PC-3 (cell line): ENCODE measurements around the gene SPRY4. TPM values are rescaled to one million over a fixed set of nuclear protein-coding genes. Genes with fewer than 3 reads are reported as not detected.
A peak's percentile ranks its signal among the peaks of the same experiment; 100 is the strongest.

Experiments used
- ATAC-seq: fragments of 200-7000 bp; cut with Tn5 transposase; 2 replicates; pipeline ENCODE4 v1.9.1; 2020; ENCODE audit warnings: mild to moderate bottlenecking, moderate library complexity
- BruUV-seq: library from RNA; stranded (reverse); fragments of 400-500 nt; replicated peaks from 2 replicates; lab custom pipeline; 2021; lab: Mats Ljungman, UMichigan
- CTCF ChIA-PET: fragments of 300-600 bp; sonication (Branson Sonifier 250); formaldehyde crosslinking; loops from one replicate; lab custom pipeline; 2022; ENCODE audit warnings: antibody characterized with exemption; lab: Charles Lee
- POLR2A ChIA-PET: fragments of 300-600 bp; sonication (Branson Sonifier 250); formaldehyde crosslinking; loops from one replicate; lab custom pipeline; 2022; ENCODE audit warnings: antibody characterized with exemption; ENCODE audit not compliant: unreplicated experiment; lab: Charles Lee
- DNase-seq: peaks from one replicate; pipeline ENCODE4 v3.0.0-alpha.2; 2015
- H2AFZ ChIP-seq: fragments of 300-600 bp; sonication (generic); 2 replicates; pipeline ENCODE4 v1.6.0; 2016; ENCODE audit warnings: antibody characterized with exemption, low read length
- H3F3A ChIP-seq: fragments of 300-600 bp; sonication (generic); one replicate; pipeline ENCODE4 v1.6.0; 2017; ENCODE audit warnings: antibody characterized with exemption, low read length, control low read depth, mild to moderate bottlenecking; ENCODE audit not compliant: unreplicated experiment
- H3K27ac ChIP-seq: fragments of 300-600 bp; sonication (generic); 2 replicates; pipeline ENCODE4 v1.5.1; 2016; ENCODE audit warnings: mild to moderate bottlenecking, low read length
- H3K27me3 ChIP-seq: fragments of 300-600 bp; sonication (generic); 2 replicates; pipeline ENCODE4 v1.6.1; 2016; ENCODE audit warnings: low read length, mixed read lengths
- H3K36me3 ChIP-seq: fragments of 300-600 bp; sonication (generic); 2 replicates; pipeline ENCODE4 v1.6.1; 2016; ENCODE audit warnings: low read depth, mixed run types, low read length, mixed read lengths
- H3K4me1 ChIP-seq: fragments of 300-600 bp; sonication (generic); 2 replicates; pipeline ENCODE4 v1.5.1; 2016; ENCODE audit warnings: low read length; ENCODE audit not compliant: insufficient read depth
- H3K4me2 ChIP-seq: fragments of 300-600 bp; sonication (generic); 2 replicates; pipeline ENCODE4 v1.6.0; 2016; ENCODE audit warnings: low read length
- H3K4me3 ChIP-seq: fragments of 300-600 bp; sonication (generic); 2 replicates; pipeline ENCODE4 v1.5.1; 2016; ENCODE audit warnings: mild to moderate bottlenecking, low read length, mixed read lengths
- H3K79me2 ChIP-seq: fragments of 300-600 bp; sonication (generic); 2 replicates; pipeline ENCODE4 v1.6.1; 2017; ENCODE audit warnings: low read length, mixed read lengths
- H3K9ac ChIP-seq: fragments of 300-600 bp; sonication (generic); 2 replicates; pipeline ENCODE4 v1.6.0; 2016; ENCODE audit warnings: mild to moderate bottlenecking, low read length
- H3K9me2 ChIP-seq: fragments of 300-600 bp; sonication (generic); replicated peaks from 2 replicates; pipeline ENCODE4 v1.6.1; 2016; ENCODE audit warnings: mixed run types, low read length, mixed read lengths
- H3K9me3 ChIP-seq: fragments of 300-600 bp; sonication (generic); 2 replicates; pipeline ENCODE4 v1.6.1; 2016; ENCODE audit warnings: low read length, mixed read lengths
- H4K20me1 ChIP-seq: fragments of 300-600 bp; sonication (generic); 2 replicates; pipeline ENCODE4 v1.6.1; 2016; ENCODE audit warnings: low read length, mixed read lengths
- CTCF ChIP-seq: fragments of 300-600 bp; sonication (generic); conservative IDR thresholded peaks from 2 replicates; pipeline ENCODE4 v1.5.1; 2017; ENCODE audit warnings: antibody characterized with exemption, low read depth, mild to moderate bottlenecking, low read length
- EZH2 ChIP-seq: fragments of 300-600 bp; sonication (generic); IDR thresholded peaks from one replicate; pipeline ENCODE4 v1.6.1; 2017; ENCODE audit warnings: antibody characterized with exemption, mild to moderate bottlenecking, low read length; ENCODE audit not compliant: unreplicated experiment
- EZH2phosphoT487 ChIP-seq: fragments of 300-600 bp; sonication (generic); IDR thresholded peaks from 2 replicates; pipeline ENCODE4 v1.6.1; 2018; ENCODE audit warnings: mild to moderate bottlenecking, antibody characterized with exemption, low read length, borderline replicate concordance
- intact Hi-C: fragments of 100-400 bp; cut with micrococcal nuclease; formaldehyde crosslinking; loops from 2 replicates; pipeline ENCODE4 v1.9.0; 2023
- total RNA-seq: library from RNA; depleted of rRNA; stranded (reverse); fragments of >200 nt; gene quantifications from 2 replicates; pipeline ENCODE4 v1.2.3, GENCODE V29; 2014

Gene SPRY4
- total RNA-seq, 1 experiment from 2014 or later = 38.4 TPM

GRCh38 chr5:142309747-142310318 is 15.0 kb downstream of the SPRY4 start:
- CTCF ChIA-PET = interaction anchor here (0.6 kb wide), 1 partner anchor 394 kb away, joined by 4 read pairs; no protein-coding TSS in a partner anchor
- no peak for ATAC-seq

GRCh38 chr5:142308358-142308757 is 16.5 kb downstream of the SPRY4 start:
- ATAC-seq (peak; percentile 16), DNase-seq (no peak)
- Histone ChIP-seq H3K4me3 (no peak overlapping the region), H3K4me1 (no peaks in the 10 kb centered on the region), H3K9ac (no peak overlapping the region), H2AFZ (no peak overlapping the region), H4K20me1 (peaks cover 23% of the 10 kb centered on the region), H3K27me3 (no peaks in the 10 kb centered on the region), H3K27ac (no peak overlapping the region), H3K79me2 (peaks cover 28% of the 10 kb centered on the region), H3K4me2 (no peak overlapping the region), H3K36me3 (peaks cover 17% of the 10 kb centered on the region; the same call in 1 of the 2 replicates), H3F3A (no peaks in the 10 kb centered on the region), H3K9me3 (no peaks in the 10 kb centered on the region), H3K9me2 (no peaks in the 10 kb centered on the region)
- BruUV-seq = no TSS peak
- intact Hi-C loops = no loop called here
- ChIA-PET POLR2A (no interaction called here), CTCF (no interaction called here)
- TF ChIP-seq CTCF = no peak
- TF ChIP-seq EZH2 = no peak
- no peak for TF ChIP-seq EZH2phosphoT487

More at GRCh38 chr5:142309747-142310318, 15.0 kb downstream of the SPRY4 start:
- H4K20me1 ChIP-seq = peaks cover 30% of the 10 kb centered on the region
- H3K4me1 ChIP-seq = no peaks in the 10 kb centered on the region
- H3K4me2 ChIP-seq = no peak overlapping the region
- peaks cover 43% of the 10 kb centered on the region for H3K79me2 ChIP-seq
- intact Hi-C loops = no loop called here
- H3F3A ChIP-seq = no peaks in the 10 kb centered on the region
- no peak overlapping the region for H3K27ac ChIP-seq
- H3K9me3 ChIP-seq = no peaks in the 10 kb centered on the region
- POLR2A ChIA-PET = no interaction called here
- H3K4me3 ChIP-seq = no peak overlapping the region
- H3K9me2 ChIP-seq = no peaks in the 10 kb centered on the region
- TF ChIP-seq CTCF = no peak
- no peak for TF ChIP-seq EZH2phosphoT487
- no peak for TF ChIP-seq EZH2
- H3K36me3 ChIP-seq = peaks cover 25% of the 10 kb centered on the region
- H3K9ac ChIP-seq = no peak overlapping the region
- no peak overlapping the region for H2AFZ ChIP-seq
- DNase-seq = no peak
- no TSS peak for BruUV-seq
- H3K27me3 ChIP-seq = no peaks in the 10 kb centered on the region
